GM23338 (cell line): ENCODE data around the gene RNASE11.

Source experiments
- CREB1 ChIP-seq: fragments of 250-450 bp; sonication (Bioruptor Pico); IDR thresholded peaks from 2 replicates; pipeline ENCODE4 v1.5.0; 2020; ENCODE audit warnings: low read depth, mild to moderate bottlenecking, moderate library complexity
- CTCF ChIP-seq, 2 experiments: fragments of 200-600 bp in 1 of 2; sonication (generic) in 1 of 2; conservative IDR thresholded peaks; 2 replicates each; pipeline versions ENCODE4 v1.5.1 to v1.6.1; 2016 to 2017; ENCODE audit warnings: antibody characterized with exemption in 2 of 2, low read depth in 2 of 2, mild to moderate bottlenecking in 2 of 2, moderate library complexity in 1 of 2
- ETS1 ChIP-seq: IDR thresholded peaks from 2 replicates; pipeline ENCODE4 v1.6.1; 2016; ENCODE audit warnings: antibody characterized with exemption
- EZH2 ChIP-seq: fragments of 200-600 bp; sonication (generic); IDR thresholded peaks from one replicate; pipeline ENCODE4 v1.8.0; 2017; ENCODE audit warnings: antibody characterized with exemption, mild to moderate bottlenecking, low read depth; ENCODE audit not compliant: unreplicated experiment
- EZH2phosphoT487 ChIP-seq: fragments of 200-600 bp; sonication (generic); IDR thresholded peaks from one replicate; pipeline ENCODE4 v1.8.1; 2018; ENCODE audit warnings: antibody characterized with exemption; ENCODE audit not compliant: unreplicated experiment
- JUNB ChIP-seq: IDR thresholded peaks from one replicate; pipeline ENCODE4 v1.6.1; 2016; ENCODE audit warnings: antibody characterized with exemption; ENCODE audit not compliant: unreplicated experiment
- POLR2AphosphoS5 ChIP-seq: IDR thresholded peaks from 2 replicates; pipeline ENCODE4 v1.6.1; 2016; ENCODE audit warnings: antibody characterized with exemption, low read depth
- REST ChIP-seq: IDR thresholded peaks from one replicate; pipeline ENCODE4 v1.6.1; 2018; ENCODE audit warnings: antibody characterized with exemption; ENCODE audit not compliant: unreplicated experiment
- STAT1 ChIP-seq: IDR thresholded peaks from one replicate; pipeline ENCODE4 v1.6.1; 2016; ENCODE audit warnings: antibody characterized with exemption; ENCODE audit not compliant: unreplicated experiment
- ZNF331 ChIP-seq: fragments of 250-450 bp; sonication (Bioruptor Pico); IDR thresholded peaks from 2 replicates; pipeline ENCODE4 v1.5.0; 2020; ENCODE audit warnings: low read depth, mild to moderate bottlenecking, moderate library complexity
- ZNF462 ChIP-seq: fragments of 250-450 bp; sonication (Bioruptor Pico); IDR thresholded peaks from 2 replicates; pipeline ENCODE4 v1.5.0; 2020; ENCODE audit warnings: mild to moderate bottlenecking, moderate library complexity

- no peak for TF ChIP-seq CTCF (conservative IDR thresholded peaks at IDR 0.05; ENCODE audit: low read depth in 2 of 2)
- no peak for TF ChIP-seq EZH2phosphoT487
- no peak for TF ChIP-seq REST
- no peak for TF ChIP-seq EZH2
- TF ChIP-seq POLR2AphosphoS5, result no peak
- TF ChIP-seq ZNF462 (CRISPR knock-in tag), result no peak
- TF ChIP-seq ETS1, result no peak
- no peak for TF ChIP-seq STAT1
- no peak for TF ChIP-seq CREB1 (CRISPR knock-in tag)
- no peak for TF ChIP-seq ZNF331 (CRISPR knock-in tag)
- TF ChIP-seq JUNB, result no peak
Observed at GRCh38 chr14:20548414-20549158, 39.2 kb downstream of the RNASE11 start.
